Panc1 (cell line): Measurements from ENCODE around the gene PFN4. TPM values are rescaled to one million over a fixed set of nuclear protein-coding genes. Genes with fewer than 3 reads are reported as not detected.

Experiments used
- ATAC-seq: fragments of 200-7000 bp; cut with Tn5 transposase; 2 replicates; pipeline ENCODE4 v1.9.1; 2020; ENCODE audit warnings: mild to moderate bottlenecking, moderate library complexity
- BruUV-seq: library from RNA; stranded (reverse); fragments of 400-500 nt; replicated peaks from 2 replicates; lab custom pipeline; 2021; lab: Mats Ljungman, UMichigan
- CTCF ChIA-PET: fragments of 300-600 bp; sonication (Branson Sonifier 250); formaldehyde crosslinking; loops from one replicate; lab custom pipeline; 2022; ENCODE audit warnings: antibody characterized with exemption; lab: Charles Lee
- POLR2A ChIA-PET: fragments of 300-600 bp; sonication (Branson Sonifier 250); formaldehyde crosslinking; loops from one replicate; lab custom pipeline; 2022; ENCODE audit warnings: antibody characterized with exemption; lab: Charles Lee
- DNase-seq: peaks from one replicate; pipeline ENCODE4 v3.0.0-alpha.2; 2010; ENCODE audit warnings: low read depth, low spot score
- H3K27ac ChIP-seq: 2 replicates; pipeline ENCODE4 v1.5.1; 2011; ENCODE audit warnings: mild to moderate bottlenecking, low read length, inconsistent platforms
- H3K27me3 ChIP-seq: fragments of 200-500 bp; sonication (Bioruptor generic); 2 replicates; pipeline ENCODE4 v1.6.0; 2014; ENCODE audit warnings: low read length, inconsistent platforms; ENCODE audit not compliant: control insufficient read depth, insufficient read depth
- H3K36me3 ChIP-seq: fragments of 200-500 bp; sonication (Bioruptor generic); 2 replicates; pipeline ENCODE4 v1.5.1; 2014; ENCODE audit warnings: inconsistent platforms, mild to moderate bottlenecking, low read length, moderate library complexity; ENCODE audit not compliant: control insufficient read depth, insufficient read depth
- H3K4me1 ChIP-seq: 2 replicates; pipeline ENCODE4 v1.5.1; 2011; ENCODE audit warnings: inconsistent platforms, mild to moderate bottlenecking, low read length, moderate library complexity; ENCODE audit not compliant: control insufficient read depth, insufficient read depth
- H3K4me3 ChIP-seq, 2 experiments: 2 replicates each; pipeline ENCODE4 v1.5.1; 2011 to 2012; ENCODE audit warnings: low read depth in 2 of 2, low read length in 2 of 2, mild to moderate bottlenecking in 2 of 2, inconsistent platforms in 1 of 2, moderate library complexity in 1 of 2
- H3K9me3 ChIP-seq: fragments of 200-500 bp; sonication (Bioruptor generic); 2 replicates; pipeline ENCODE4 v1.5.1; 2014; ENCODE audit warnings: low read depth, mild to moderate bottlenecking, inconsistent platforms, low read length, moderate library complexity; ENCODE audit not compliant: control insufficient read depth, insufficient read depth
- POLR2AphosphoS5 ChIP-seq: IDR thresholded peaks from 2 replicates; pipeline ENCODE4 v1.6.1; 2012; ENCODE audit warnings: mild to moderate bottlenecking, low read depth, low read length, moderate library complexity
- SIN3A ChIP-seq: IDR thresholded peaks from 2 replicates; pipeline ENCODE4 v1.6.1; 2012; ENCODE audit warnings: low read depth, mild to moderate bottlenecking, low read length, moderate library complexity, borderline replicate concordance; ENCODE audit not compliant: insufficient read depth
- TCF7L2 ChIP-seq: IDR thresholded peaks from 2 replicates; pipeline ENCODE4 v1.6.1; 2011; ENCODE audit warnings: mild to moderate bottlenecking, low read depth, low read length, inconsistent platforms
- in situ Hi-C: cut with HindIII; loops from 2 replicates; pipeline ENCODE4 v1.10.0; 2016; ENCODE audit warnings: low sequenced_read_pairs, low pct_unique_long_range_greater_than_20kb
- intact Hi-C: fragments of 100-400 bp; cut with micrococcal nuclease; formaldehyde crosslinking; loops from one replicate; pipeline ENCODE4 v1.10.0; 2022; ENCODE audit not compliant: unreplicated experiment
- total RNA-seq: library from RNA; stranded (reverse); gene quantifications from one replicate; pipeline ENCODE4 v1.2.1, GENCODE V29; 2021; ENCODE audit not compliant: unreplicated experiment
- TF ChIP-seq, protein P1 (sequence below), 2 experiments: IDR thresholded peaks; 2 replicates each; pipeline ENCODE4 v1.6.1; 2011 to 2012; ENCODE audit warnings: low read depth in 2 of 2, control low read depth in 1 of 2, low read length in 1 of 2, mild to moderate bottlenecking in 1 of 2, moderate library complexity in 1 of 2; ENCODE audit not compliant: insufficient read depth in 1 of 2
- TF ChIP-seq, protein P2 (sequence below): fragments of 450-650 bp; IDR thresholded peaks from 2 replicates; pipeline ENCODE4 v1.5.1; 2017; ENCODE audit warnings: mild to moderate bottlenecking

The PFN4 gene
- total RNA-seq, 1 experiment from 2014 or later = 1.3 TPM

DNA sequence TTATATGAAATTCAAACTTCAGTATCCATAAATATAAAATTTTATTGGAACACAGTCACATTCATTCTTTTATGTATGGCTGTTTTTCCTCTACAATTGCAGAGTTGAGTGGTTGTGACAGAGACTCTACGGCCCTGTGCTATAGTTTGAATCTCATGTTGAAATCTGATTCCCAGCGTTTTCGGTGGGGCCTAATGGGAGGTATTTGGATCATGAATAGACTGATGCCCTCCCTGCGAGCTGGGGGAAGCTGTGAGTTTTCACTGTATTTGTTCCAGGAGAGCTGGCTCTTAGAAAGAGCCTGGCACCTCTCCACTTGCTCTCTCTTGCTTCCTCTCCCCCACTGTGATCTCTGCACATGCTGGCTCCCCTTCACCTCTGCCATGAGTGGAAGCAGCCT, 1.7 kb downstream of the PFN4 start:
- TF ChIP-seq SIN3A (no peak), TCF7L2 (no peak), POLR2AphosphoS5 (no peak)
- TF ChIP-seq, protein P1, sequence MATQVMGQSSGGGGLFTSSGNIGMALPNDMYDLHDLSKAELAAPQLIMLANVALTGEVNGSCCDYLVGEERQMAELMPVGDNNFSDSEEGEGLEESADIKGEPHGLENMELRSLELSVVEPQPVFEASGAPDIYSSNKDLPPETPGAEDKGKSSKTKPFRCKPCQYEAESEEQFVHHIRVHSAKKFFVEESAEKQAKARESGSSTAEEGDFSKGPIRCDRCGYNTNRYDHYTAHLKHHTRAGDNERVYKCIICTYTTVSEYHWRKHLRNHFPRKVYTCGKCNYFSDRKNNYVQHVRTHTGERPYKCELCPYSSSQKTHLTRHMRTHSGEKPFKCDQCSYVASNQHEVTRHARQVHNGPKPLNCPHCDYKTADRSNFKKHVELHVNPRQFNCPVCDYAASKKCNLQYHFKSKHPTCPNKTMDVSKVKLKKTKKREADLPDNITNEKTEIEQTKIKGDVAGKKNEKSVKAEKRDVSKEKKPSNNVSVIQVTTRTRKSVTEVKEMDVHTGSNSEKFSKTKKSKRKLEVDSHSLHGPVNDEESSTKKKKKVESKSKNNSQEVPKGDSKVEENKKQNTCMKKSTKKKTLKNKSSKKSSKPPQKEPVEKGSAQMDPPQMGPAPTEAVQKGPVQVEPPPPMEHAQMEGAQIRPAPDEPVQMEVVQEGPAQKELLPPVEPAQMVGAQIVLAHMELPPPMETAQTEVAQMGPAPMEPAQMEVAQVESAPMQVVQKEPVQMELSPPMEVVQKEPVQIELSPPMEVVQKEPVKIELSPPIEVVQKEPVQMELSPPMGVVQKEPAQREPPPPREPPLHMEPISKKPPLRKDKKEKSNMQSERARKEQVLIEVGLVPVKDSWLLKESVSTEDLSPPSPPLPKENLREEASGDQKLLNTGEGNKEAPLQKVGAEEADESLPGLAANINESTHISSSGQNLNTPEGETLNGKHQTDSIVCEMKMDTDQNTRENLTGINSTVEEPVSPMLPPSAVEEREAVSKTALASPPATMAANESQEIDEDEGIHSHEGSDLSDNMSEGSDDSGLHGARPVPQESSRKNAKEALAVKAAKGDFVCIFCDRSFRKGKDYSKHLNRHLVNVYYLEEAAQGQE (IDR thresholded peaks at IDR 0.05; ENCODE audit: insufficient read depth in 1 of 2, low read depth in 2 of 2, low read length in 1 of 2) = no peak
- TF ChIP-seq, protein P2, sequence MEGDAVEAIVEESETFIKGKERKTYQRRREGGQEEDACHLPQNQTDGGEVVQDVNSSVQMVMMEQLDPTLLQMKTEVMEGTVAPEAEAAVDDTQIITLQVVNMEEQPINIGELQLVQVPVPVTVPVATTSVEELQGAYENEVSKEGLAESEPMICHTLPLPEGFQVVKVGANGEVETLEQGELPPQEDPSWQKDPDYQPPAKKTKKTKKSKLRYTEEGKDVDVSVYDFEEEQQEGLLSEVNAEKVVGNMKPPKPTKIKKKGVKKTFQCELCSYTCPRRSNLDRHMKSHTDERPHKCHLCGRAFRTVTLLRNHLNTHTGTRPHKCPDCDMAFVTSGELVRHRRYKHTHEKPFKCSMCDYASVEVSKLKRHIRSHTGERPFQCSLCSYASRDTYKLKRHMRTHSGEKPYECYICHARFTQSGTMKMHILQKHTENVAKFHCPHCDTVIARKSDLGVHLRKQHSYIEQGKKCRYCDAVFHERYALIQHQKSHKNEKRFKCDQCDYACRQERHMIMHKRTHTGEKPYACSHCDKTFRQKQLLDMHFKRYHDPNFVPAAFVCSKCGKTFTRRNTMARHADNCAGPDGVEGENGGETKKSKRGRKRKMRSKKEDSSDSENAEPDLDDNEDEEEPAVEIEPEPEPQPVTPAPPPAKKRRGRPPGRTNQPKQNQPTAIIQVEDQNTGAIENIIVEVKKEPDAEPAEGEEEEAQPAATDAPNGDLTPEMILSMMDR = no peak
- H3K36me3 ChIP-seq = no peaks in the 10 kb centered on the region
- H3K4me3 ChIP-seq = no peak overlapping the region
- H3K27ac ChIP-seq = no peak overlapping the region
- no peaks in the 10 kb centered on the region for H3K27me3 ChIP-seq
- no peaks in the 10 kb centered on the region for H3K9me3 ChIP-seq
- ATAC-seq (no peak), DNase-seq (no peak)
- CTCF ChIA-PET = no interaction called here
- in situ Hi-C loops = no loop called here
- POLR2A ChIA-PET = no interaction called here
- H3K4me1 ChIP-seq = peaks cover 12% of the 10 kb centered on the region
- BruUV-seq = no TSS peak
- intact Hi-C loops = no loop called here

GRCh38 chr2:24121066-24121465, 2.1 kb downstream of the PFN4 start:
- in situ Hi-C loops = no loop called here
- CTCF ChIA-PET = no interaction called here
- no peak overlapping the region for H3K4me3 ChIP-seq
- intact Hi-C loops = no loop called here
- POLR2A ChIA-PET = no interaction called here
- no peaks in the 10 kb centered on the region for H3K9me3 ChIP-seq
- BruUV-seq = no TSS peak
- no peaks in the 10 kb centered on the region for H3K36me3 ChIP-seq
- ATAC-seq (no peak), DNase-seq (no peak)
- H3K27me3 ChIP-seq = no peaks in the 10 kb centered on the region
- TF ChIP-seq, protein P2 = no peak
- TF ChIP-seq POLR2AphosphoS5 (no peak), TCF7L2 (no peak)
- peaks cover 12% of the 10 kb centered on the region for H3K4me1 ChIP-seq
- H3K27ac ChIP-seq = no peak overlapping the region
